Measurements from ENCODE around the gene PAX8.
A peak's percentile ranks its signal among the peaks of the same experiment; 100 is the strongest.
"Not testable (repeated sequence)": the region's sequence is repeated elsewhere in the genome, so short reads cannot be mapped to it uniquely, and the experiment has no call there.

The PAX8 gene

GRCh38 chr2:113278742-113279139, at the start of gene PAX8:
TSS of gene PAX8 (minus strand) at chr2:113278921. CDS start at chr2:113278394, 527 bp downstream.
- no peak for DNase-seq (ENCODE audit: low read depth in 1 of 2, low spot score in 1 of 2)

- DNase-seq (ENCODE audit: low read depth in 1 of 2, low spot score in 1 of 2): no peak
Observed at GRCh38 chr2:113328043-113328442, 49.3 kb upstream of the PAX8 start.

GRCh38 chr2:113325161-113325731, 46.5 kb upstream of the PAX8 start:
- DNase-seq (ENCODE audit: low read depth in 1 of 2, low spot score in 1 of 2): not testable (repeated sequence)

DNA sequence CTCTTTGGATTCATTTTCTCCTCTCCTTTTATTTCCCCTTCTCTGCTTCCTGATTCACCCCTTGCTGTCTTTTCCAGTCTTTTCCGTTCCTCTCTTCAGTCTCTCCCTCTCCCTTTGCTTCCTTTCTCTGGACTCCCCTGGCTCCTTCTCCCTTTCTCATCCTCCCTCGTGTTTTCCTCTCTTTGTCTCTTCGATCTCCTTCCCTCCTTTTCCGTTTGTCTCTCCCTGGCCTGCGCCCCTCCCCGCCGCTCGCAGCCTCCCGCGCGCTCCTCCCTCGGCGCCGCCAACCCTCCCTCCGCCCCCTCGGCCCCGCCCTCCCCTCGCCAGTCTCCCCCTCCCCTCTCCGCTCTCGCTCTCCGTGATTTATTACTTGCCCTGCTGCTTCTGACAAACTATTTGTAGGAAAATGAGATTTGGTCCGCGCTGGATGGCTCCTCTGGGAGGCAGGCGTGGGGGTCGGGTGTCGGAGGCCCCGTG, 46.0 kb upstream of the PAX8 start:
- DNase-seq (ENCODE audit: low read depth in 1 of 2, low spot score in 1 of 2): peak in 1 of 2 donors; percentile 36

DNA sequence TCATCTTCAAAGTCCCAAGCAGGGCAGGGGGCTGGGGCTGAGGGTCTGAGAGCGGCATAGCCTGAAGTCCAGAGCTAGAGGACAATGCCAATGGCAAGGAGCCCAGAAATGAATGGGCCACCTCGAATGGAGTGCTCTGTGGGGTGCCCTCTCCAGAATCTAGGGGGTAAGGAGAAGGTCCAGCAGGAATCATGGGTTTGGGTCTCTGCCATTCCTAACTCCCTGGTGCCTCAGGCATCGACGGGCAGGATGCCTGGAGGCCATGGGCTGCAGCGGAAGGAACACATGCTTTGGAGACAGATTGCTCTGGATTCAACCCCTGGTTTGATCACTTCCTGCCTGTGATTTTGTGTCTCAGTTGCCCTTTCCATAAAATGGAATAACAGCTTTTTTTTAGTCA, 44.4 kb upstream of the PAX8 start:
- DNase-seq (ENCODE audit: low read depth in 1 of 2, low spot score in 1 of 2): not testable (repeated sequence)

GRCh38 chr2:113320106-113320505, 41.4 kb upstream of the PAX8 start:
- not testable (repeated sequence) for DNase-seq (ENCODE audit: low read depth in 1 of 2, low spot score in 1 of 2)

- DNase-seq (ENCODE audit: low read depth in 1 of 2, low spot score in 1 of 2): not testable (repeated sequence)
Observed at GRCh38 chr2:113318941-113319340, 40.2 kb upstream of the PAX8 start.

DNA sequence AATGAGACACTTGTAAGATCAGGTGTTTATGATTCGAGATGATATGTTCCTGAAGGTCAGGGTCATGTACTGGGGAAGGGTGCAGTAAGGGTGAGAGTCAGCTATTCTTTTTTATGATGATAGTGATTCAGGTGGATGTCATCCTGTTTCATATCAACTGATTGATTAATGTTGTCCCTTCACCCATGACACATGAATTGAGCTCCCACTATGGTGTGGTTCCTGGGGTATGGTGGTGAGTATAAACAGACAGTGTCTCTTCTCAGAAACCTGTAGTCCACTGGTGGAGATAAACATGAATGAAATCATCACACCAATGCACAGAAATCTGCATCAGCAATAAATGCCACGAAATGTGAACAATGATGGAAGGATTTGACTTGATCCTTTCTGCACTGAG, 37.4 kb upstream of the PAX8 start:
- DNase-seq (ENCODE audit: low read depth in 1 of 2, low spot score in 1 of 2): no peak

- DNase-seq (ENCODE audit: low read depth in 1 of 2, low spot score in 1 of 2): not testable (repeated sequence)
Observed at GRCh38 chr2:113314663-113315062, 35.9 kb upstream of the PAX8 start.

DNA sequence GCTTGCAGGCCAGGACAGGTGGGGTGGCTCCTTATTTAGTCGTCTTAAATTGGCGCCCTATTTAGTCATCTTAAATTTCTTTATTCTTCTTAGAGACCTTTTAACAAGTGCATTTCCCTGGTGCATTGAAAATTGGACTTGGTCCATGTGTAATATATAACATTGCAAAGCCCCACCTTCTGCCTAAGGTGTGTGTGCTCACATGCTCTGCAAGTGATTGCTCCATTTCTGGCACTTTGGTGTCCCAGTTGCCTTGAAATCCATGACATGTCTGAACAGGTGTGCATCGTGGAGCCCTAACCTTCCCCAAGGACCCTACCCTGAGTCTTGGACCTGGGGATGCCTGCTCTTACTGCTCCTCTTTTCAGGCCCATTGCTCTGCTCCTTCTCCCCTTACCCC, 35.5 kb upstream of the PAX8 start:
- not testable (repeated sequence) for DNase-seq (ENCODE audit: low read depth in 1 of 2, low spot score in 1 of 2)

DNA sequence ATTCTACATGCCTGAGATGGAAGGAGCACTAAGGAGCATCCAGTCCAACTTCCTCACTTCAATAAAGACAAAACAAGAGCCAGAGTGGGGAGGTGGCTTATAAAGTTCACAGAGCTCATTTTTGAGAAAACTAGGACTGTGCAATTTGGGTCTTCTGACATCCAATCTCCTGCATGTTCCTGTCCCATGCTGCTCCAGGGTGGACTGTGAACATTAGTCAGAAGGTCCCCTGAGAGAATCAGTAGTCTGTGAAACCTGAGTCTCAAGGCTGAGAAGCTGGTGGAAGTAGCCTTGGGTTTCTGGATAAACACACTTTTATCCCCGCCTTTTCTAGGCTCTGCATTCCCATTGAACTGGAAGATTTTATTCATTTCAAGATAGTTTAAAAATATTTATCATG, 33.1 kb upstream of the PAX8 start:
- not testable (repeated sequence) for DNase-seq (ENCODE audit: low read depth in 1 of 2, low spot score in 1 of 2)

- DNase-seq (ENCODE audit: low read depth in 1 of 2, low spot score in 1 of 2): not testable (repeated sequence)
Observed at GRCh38 chr2:113311191-113311590, 32.5 kb upstream of the PAX8 start.

DNA sequence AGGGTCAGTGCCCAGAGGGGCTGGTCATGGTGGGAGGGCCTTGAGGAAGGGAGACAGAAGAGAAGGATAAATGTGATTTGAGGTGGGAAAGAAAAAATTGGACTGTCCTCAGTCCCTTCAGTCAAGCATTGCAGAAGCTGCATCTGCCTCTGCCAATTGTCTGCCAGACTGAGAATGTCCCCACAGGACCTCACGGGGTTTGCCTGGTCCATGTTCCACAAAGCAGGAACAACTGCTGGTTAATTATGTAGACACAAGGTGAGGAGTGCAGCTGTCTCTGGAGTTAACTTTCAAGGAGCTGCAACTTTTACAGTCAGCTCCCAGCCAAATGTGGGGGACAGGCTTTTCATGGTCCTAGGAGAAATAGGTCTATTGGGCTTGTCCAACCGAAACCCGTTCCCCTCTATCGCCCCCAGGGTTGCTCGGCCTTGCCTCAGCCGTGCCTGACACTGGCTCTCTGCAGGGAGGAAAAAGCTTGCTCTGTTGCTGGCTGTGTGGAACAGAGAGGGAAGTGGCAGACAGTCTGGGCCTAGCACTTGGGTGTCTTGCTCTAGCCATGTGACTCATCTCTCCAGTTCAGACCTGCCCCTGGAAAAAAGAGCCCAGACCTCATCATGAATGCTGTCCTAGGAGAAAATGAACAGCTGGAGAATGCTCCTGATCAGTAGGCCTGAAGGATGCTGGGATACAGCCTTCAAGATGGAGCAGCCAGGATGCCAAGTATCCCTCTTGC, 31.1 kb upstream of the PAX8 start:
- no peak for DNase-seq (ENCODE audit: low read depth in 1 of 2, low spot score in 1 of 2)

- DNase-seq (ENCODE audit: low read depth in 1 of 2, low spot score in 1 of 2): not testable (repeated sequence)
Observed at GRCh38 chr2:113308784-113309183, 30.1 kb upstream of the PAX8 start.

DNA sequence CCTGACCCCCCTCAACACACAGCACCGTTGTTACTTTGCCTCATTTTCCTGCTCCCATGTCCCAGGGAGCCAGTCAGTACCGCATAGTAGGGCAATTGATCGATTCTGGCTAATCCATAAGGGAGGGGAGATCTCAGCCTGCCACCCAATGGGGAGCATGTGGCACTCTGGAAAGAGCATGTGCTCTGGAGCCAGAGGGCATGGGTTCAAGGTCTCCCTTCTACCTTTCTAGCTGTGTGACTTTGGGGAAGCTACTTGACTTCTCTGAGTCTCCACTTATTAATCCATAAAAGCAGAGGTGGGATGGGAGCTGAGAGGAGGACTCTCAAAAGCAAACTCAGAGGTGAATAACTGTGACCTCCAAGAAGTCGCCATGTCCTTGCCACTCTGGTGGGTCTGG, 27.5 kb upstream of the PAX8 start:
- DNase-seq (ENCODE audit: low read depth in 1 of 2, low spot score in 1 of 2): not testable (repeated sequence)

DNA sequence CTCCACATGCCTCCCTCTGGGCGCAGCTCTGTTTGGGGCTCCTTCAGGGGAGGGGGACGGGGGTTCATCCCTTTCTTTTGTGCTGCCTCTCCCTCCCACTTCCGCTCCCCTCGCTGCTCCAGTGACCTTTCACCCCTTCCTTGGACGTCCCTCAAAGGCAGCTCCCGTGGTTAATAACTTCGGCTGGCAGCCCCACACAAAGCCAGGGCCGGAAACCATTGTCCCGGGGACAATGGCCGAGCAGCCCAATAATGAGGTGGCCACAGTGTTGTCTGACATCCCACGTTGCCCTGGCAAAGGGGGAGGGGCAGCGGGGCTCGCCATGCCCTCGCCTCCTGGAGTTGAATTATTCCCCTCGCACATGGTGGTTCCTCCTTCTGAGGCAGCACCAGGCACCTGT, 27.0 kb upstream of the PAX8 start:
- not testable (repeated sequence) for DNase-seq (ENCODE audit: low read depth in 1 of 2, low spot score in 1 of 2)

DNA sequence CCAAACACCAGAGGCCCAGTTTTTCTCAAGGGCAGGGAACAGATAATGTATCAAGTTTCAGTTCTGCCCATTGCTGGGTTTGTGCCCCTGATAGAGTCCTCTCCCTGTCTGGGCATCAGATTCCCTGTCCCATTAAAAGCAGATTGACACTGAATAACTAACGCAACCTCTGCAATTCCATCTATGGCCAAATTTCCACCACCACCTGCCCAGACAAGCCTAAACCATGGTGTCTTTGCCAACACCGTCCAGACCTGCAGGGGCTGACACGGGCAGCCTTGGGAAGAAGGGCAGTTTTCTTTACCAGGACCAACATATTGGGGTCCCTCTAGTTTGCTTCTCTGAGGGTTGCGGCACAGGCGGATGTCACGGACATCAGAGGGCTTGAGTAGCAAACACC, 26.4 kb upstream of the PAX8 start:
- no peak for DNase-seq (ENCODE audit: low read depth in 1 of 2, low spot score in 1 of 2)

DNA sequence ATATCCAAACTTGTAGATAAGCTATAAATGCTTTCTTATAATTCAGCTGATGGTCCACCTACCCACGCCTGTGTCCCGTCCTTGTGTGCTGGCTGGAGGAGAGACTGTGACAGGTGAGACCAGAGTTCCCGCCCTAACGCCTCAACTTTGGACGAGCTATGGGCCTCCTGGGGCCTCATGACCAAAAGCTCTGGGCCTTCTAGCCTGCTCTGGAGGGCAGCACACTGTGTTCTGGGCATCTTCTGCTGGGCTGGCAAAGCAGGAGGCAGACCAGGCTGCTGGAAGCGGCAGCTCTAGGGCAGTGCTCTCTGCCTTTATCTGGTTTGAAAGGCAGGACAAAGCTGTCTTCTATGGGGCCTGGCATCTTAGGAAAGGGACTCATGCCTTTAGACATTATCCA, 26.0 kb upstream of the PAX8 start:
- no peak for DNase-seq (ENCODE audit: low read depth in 1 of 2, low spot score in 1 of 2)

DNA sequence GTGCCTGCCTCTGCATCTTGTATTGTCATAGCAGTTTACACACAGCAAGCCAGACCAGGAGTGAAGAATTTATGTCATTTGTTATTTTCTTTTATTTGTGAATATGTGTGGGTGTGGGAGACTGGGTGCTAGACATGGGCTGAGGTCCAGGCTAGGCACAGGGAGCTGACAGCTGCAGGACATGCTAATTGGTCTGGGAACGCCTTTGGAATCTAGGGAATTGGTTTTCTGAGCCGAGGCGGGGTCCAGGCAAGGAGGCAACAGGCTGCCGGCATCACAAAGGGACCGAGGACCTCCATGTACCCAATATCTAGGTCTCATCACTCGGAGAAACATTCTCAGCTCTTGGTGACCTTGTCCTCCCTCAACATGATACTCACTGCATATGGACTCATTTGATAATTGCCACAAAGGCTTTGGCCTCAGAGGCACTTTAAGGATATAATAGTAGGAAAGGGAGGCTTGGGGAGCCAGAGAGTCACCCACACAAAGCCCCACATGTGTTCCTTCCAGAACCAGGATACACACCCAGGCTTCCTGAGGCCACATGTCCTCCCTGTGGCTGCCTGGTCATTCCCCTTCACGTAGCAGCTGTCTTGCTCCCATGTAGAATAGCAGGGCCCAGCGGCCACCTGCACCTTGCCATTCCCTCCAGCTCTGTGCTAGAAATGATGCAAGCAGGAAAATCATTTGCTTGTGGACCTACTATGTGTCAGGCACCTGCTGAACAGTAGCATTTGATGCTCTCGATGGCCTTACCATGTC, 23.7 kb upstream of the PAX8 start:
- DNase-seq (ENCODE audit: low read depth in 1 of 2, low spot score in 1 of 2): not testable (repeated sequence)

- no peak for DNase-seq (ENCODE audit: low read depth in 1 of 2, low spot score in 1 of 2)
Observed at GRCh38 chr2:113300281-113300680, 21.6 kb upstream of the PAX8 start.

DNA sequence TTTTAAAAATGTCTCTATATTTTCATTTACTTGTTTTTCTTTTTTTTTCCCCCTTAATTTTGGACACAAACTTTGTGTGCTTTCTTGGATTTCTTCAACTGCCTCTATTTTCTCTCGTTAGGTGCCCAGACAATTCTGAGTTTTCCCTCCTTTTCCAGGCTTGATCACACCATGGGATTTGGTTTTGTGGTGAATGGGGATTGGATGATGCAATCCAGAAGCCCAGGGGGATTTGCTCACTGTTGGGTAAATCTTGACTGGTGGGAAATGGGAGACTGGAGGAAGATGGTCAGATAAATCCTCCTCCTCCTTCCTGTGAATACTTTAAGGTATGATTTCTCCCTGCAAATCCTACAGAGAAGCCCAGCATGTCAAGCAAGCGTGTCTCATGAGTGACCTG, 19.5 kb upstream of the PAX8 start:
- DNase-seq (ENCODE audit: low read depth in 1 of 2, low spot score in 1 of 2): no peak

GRCh38 chr2:113297590-113297989, 18.9 kb upstream of the PAX8 start:
- peak in 1 of 2 donors; percentile 24 for DNase-seq (ENCODE audit: low read depth in 1 of 2, low spot score in 1 of 2)

Data from stimulated activated CD4-positive, alpha-beta T cell treated with anti-CD3 and anti-CD28 coated beads, Interleukin-15, amount 100 ng/mL, for 1 hour (primary cell).